Effector CD8-positive, alpha-beta T cell (primary cell): ENCODE data around the gene TIPIN.
A peak's percentile ranks its signal among the peaks of the same experiment; 100 is the strongest.
"Not testable (repeated sequence)": the region's sequence is repeated elsewhere in the genome, so short reads cannot be mapped to it uniquely, and the experiment has no call there.

Experiments used
- DNase-seq: peaks from one replicate; lab custom pipeline; 2025; lab: John Stamatoyannopoulos, UW

The TIPIN gene

DNA sequence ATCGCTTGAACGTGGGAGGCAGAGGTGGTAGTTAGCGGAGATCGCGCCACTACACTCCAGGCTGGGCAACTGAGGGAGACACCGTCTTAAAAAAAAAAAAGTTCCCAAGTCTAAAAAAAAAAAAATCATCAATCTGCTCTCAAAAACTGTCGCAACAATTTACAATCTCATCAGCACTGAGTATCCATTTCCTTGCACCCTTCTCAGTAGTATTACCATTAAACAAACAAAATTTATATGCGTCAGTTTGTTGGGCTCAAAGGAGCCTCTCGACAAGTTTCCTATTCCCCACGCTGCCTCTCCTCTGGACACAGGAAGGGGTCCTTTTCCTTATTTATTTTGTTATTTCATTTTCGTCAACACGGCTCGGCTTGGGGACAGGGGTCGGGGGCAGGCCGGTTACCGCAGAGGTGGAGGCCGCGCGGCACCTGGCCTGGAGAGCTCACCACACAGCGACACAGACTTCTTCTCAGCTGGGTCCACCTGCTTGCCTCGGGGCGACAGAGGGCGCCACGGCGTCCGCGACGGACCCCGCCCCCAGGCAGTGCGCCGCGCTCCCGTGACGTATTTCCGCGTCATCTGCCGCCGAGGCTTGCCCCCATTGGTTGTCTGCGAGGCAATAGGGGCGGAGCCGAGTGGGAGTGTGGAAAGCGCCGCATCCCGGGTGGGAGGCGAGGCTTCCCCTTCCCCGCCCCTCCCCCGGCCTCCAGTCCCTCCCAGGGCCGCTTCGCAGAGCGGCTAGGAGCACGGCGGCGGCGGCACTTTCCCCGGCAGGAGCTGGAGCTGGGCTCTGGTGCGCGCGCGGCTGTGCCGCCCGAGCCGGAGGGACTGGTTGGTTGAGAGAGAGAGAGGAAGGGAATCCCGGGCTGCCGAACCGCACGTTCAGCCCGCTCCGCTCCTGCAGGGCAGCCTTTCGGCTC lies 30.0 kb upstream of the TIPIN start, which contains the start of gene MAP2K1:
Gene MAP2K1, plus strand, starts transcription at position 709 of the 920 bp plus-strand sequence. CDS start 436 bp downstream, outside the sequence.
- DNase-seq = peak; percentile 98

DNA sequence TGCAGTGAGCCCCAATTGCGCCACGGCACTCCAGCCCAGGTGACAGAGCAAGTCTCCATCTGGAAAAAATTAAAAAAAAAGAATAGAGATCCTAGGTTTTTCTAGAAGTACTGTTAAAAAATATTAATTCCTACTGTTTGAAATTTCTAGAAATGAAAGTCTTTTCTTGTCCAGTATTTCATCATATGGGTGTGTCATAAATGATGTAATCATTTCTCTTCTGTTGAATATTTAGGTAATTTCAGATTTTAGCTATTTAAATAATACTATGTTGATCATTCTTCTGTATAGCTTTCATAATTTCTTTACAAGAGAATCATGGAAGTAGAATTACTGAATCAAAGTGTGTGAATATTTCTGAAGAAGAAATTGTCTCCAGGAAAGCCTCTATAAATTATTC lies 24.9 kb upstream of the TIPIN start:
- DNase-seq = not testable (repeated sequence)

DNA sequence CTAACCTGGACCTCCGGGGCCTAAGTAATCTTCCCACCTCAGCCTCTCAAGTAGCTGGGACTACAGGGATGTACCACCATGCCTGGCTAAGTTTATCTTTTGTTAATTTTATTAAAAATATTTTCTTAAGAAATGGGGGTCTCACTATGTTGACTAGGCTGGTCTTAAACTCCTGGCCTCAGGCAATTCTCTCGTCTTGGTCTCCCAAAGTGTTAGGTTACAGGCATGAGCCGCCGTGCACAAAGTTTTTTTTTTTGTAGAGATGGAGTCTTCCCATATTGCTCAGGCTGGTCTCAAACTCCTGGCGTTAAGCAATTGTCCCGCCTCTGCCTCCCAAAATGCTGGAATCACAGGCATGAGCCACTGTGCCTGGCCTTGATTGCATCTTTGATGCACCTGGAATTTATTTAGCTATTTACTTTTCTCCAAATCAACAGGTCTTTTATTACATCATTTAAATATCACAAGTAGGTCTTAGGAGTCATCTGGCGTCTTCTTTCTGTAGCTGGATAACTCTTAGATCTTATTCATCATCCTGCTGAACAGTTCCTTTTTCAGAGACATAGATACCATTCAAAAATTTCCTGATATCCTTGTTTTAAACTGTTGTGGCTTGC lies 22.4 kb upstream of the TIPIN start:
- no peak for DNase-seq

- DNase-seq = no peak
Measured at GRCh38 chr15:66374179-66374578, 17.7 kb upstream of the TIPIN start.

DNA sequence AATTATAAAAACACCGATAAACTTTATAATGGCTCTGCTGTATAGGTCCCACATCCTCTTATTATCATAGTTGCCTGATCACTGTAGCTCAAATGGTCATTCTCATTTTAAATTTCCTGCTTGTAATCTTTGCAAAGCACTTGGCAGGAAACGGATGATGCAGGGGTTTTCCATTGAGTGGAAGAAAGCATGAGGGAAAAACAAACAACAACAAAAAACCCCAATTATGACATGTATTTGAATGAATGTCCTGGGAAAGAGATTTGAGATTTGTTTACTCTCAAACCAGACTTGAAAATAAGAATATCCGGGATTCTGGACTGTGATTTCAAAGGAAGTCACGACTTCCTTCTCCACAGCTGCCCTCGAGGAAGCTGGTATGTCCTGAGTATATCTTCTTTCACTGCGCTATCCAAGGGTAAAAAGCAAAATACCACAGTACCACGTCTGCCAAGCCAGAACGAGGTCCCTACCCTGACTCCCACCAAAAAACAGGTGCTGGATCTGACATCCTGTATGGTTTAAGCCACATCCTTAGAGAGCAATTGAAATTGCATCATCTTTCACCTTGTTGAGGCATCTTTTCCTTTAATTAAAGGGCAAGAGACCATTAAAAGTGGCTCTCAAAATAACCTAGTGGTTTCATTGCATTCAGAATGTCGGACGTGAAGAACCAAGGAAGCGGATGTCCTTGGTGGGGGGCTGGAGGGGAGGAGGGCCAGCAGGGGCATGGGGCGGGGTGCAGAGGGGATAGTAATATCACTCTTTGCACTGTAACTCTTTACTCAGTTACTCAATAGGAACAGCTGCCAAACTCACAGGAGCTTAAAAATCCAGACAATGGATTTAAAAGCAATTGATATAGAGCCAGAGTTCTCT lies 13.5 kb upstream of the TIPIN start:
- no peak for DNase-seq

DNA sequence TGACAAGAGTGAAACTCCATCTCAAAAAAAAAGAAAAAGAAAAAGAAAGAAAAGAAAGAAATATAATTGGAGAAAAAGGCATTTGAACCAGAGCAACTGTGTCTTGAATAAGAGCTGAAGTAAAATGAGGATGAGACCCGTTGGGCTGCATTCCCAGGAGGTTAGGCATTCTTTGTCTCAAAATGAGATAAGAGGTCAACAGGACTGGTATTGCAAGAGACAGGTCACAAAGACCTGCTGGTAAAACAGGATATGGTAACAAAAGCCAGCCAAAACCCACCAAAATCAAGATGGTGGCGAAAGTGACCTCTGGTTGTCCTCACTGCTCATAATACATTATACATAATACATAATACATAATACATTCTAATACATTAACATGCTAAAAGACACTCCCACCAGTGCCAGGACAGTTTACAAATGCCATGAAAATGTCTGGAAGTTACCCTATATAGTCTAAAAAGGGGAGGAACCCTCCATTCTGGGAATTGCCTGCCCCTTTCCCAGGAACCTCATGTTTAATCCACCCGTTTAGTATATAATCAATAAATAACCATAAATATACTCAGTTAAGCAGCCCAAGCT lies 8.6 kb upstream of the TIPIN start:
- DNase-seq = no peak

DNA sequence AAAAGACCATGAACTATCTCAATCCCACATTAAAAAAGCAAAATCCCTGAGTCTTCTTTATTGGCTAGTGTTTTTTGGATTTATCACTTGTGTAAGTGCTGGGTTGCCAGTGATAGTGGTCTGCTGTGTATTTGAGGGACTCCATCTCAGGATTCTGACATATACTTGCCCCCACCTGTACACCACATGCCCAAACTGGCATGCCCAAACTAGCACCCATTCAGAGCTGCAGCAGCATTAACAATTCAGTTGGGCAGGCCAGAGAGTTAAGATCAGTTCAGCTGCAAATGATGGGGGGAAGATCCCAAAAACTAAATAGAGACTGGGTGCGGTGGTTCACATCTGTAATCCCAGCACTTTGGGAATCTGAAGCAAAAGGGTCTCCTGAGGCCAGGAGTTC lies 6.3 kb upstream of the TIPIN start:
- DNase-seq = no peak

GRCh38 chr15:66361745-66362460 lies 5.4 kb upstream of the TIPIN start:
- DNase-seq = not testable (repeated sequence)

DNA sequence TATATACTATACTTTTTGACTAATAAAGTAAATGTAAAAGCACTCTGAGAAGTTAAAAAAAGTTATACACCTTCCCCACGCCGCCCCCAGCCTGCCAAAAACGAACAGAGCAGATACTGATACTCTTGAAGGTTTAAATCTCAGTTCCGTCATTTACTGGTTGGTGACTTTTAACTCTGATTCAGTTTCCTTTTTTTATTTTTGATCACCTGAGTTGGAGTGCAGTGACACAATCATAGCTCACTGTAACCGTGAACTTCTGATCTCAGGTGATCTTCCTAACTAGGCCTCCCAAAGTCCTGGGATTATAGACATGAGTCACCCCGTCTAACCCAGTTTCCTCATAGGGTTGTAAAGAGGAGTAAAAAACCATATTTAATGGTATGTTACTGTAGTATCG lies 3.3 kb upstream of the TIPIN start:
- no peak for DNase-seq

- DNase-seq = no peak
Measured at GRCh38 chr15:66356077-66356358, 467 bp downstream of the TIPIN start.

DNA sequence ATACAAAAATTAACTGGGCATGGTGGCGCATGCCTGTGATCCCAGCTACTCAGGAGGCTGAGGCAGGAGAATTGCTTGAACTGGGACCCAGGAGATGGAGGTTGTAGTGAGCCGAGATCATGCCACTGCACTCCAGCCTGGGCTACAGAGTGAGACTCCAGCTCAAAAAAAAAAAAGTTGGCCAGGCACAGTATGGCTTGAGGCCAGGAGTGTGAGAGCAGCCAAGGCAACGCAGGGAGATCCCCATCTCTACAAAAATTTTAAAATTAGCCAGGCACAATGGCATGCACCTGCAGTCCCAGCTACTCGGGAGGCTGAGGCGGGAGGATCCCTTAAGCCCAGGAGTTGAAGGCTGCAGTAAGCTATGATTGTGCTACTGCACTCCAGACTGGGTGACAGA lies 8.0 kb downstream of the TIPIN start:
- not testable (repeated sequence) for DNase-seq

DNA sequence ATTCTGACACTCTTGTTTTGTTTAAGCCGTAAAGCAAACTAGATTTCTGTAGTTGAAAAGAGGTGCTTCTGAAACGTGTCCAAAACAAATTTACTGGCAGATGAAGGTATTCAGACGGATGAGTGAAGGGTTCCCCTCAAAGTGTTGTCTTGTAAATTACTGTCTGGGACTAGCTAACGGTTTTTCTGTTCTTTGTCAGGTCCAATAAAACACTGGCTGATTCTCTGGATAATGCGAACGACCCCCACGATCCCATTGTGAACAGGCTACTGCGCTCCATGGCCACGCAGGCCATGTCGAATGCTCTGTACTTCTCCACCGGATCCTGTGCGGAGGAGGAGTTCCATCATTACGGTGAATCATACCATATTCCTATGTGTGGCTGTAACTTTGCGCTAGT lies 27.7 kb downstream of the TIPIN start:
- DNase-seq = no peak

DNA sequence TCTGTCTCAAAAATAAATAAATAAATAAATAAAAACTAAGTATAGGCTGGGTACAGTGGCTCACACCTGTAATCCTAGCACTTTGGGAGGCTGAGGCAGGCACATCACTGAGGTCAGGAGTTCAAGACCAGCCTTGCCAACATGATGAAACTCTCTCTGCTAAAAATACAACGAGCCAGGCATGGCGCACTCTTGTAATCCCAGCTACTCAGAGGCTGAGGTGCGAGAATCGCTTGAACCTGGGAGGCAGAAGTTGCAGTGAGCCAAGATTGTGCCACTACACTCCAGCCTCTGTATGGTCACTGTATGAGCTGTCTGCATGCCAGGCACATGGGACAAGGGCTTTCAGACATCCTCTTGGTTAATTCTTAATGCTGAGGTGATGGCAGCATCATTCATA lies 28.7 kb downstream of the TIPIN start:
- DNase-seq = no peak

DNA sequence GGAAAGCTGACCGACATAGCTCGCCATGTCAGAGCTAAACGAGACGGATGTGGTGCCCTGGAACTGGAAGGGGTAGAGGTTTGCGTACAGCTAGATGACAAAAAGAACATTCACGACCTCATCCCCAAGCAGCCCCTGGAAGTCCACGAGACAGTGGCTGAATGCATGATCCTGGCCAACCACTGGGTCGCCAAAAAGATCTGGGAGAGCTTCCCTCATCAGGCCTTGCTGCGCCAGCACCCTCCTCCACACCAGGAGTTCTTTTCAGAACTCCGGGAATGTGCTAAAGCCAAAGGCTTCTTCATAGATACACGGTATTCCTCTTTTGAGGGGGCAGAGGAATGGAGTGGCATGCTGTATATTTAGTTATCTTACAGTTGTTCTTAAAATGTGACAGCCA lies 30.4 kb downstream of the TIPIN start:
- no peak for DNase-seq

DNA sequence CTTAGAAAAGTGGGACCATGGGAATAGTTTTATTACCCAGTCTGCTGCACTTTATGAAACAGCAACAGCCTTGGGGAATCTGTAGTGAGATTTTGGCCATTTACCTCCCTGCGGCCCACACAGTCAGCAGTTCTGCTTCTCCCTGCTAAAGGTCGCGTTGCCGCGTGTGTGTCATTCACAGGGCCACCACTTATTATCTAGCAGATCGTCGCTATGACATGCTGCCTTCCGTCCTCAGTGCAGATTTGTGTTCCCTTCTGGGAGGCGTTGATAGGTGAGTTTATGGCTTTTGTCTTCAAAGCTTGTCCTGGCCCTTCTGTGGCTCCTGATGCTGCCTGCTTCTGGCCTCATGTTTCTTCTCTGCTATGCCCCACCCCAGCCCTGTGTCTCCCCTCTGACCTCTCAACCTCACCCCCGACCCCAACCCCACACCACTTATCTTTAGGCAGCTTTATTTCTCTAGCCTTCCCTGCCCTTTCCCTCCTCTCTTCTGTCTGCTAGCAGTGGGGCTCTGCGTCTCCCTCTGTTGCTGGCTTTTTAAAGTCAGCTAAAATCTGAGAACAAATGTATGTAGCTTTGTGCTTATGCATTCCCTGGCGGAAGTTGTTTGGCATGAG lies 33.1 kb downstream of the TIPIN start:
- no peak for DNase-seq

- DNase-seq = no peak
Measured at GRCh38 chr15:66312144-66312543, 44.3 kb downstream of the TIPIN start.

GRCh38 chr15:66310786-66311185 lies 45.7 kb downstream of the TIPIN start:
- DNase-seq = no peak

- DNase-seq = no peak
Measured at GRCh38 chr15:66309828-66310227, 46.7 kb downstream of the TIPIN start.

DNA sequence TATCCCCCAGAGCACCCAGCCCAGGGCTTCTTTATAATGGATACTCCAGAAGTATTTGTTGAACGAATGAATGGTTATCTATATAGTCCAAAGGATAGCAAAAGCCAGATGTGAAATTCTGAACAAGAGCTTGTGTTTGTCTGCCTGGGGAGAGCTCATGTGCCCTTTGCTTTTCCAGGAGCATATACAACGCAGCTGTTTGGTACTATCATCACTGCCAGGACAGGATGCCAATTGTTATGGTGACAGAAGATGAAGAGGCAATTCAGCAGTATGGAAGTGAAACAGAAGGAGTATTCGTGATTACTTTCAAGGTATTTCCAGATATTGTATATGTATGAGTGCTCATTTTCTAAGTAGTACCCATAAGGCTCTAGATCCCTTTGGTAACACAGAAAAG lies 48.0 kb downstream of the TIPIN start:
- DNase-seq = no peak

DNA sequence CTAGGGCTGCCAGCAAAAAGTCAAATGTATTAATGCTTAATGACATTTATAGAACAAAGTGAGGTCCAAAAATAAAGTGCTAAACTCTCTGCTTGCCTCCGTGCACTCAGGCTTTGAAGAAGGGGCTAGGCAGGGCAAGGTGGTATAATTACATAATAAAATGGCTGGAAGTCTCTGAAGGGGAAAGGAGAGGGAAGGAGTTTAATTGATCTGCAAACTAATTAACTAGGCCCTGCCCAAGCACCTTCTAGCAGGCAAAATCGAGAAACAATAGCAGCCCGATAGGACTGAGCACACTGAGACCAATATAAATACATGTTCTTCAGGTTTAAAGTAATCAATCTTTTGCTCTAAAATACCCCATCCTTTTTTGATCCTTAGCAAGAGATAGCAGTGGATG lies 50.1 kb downstream of the TIPIN start:
- no peak for DNase-seq

DNA sequence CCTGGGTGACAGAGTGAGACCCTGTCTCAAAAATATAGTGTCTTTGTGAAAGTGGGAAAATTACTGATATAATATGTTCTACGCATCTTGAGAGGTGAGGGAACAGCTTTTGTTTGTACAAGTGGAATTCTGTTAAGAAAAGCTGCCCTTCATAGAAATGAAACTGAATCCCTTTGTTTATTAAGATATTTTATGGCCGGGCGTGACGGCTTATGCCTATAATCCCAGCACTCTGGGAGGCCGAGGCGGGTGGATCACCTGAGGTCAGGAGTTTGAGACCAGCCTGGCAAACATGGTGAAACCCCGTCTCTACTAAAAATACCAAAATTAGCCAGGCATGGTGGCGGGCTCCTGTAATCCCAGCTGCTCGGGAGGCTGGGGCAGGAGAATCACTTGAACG lies 52.1 kb downstream of the TIPIN start:
- DNase-seq = not testable (repeated sequence)
